ENCODE data around the gene DKK3. TPM values are rescaled to one million over a fixed set of nuclear protein-coding genes. Genes with fewer than 3 reads are reported as not detected.

DKK3 gene
- total RNA-seq, 1 donor from 2014 or later, result 23.9 TPM

DNA sequence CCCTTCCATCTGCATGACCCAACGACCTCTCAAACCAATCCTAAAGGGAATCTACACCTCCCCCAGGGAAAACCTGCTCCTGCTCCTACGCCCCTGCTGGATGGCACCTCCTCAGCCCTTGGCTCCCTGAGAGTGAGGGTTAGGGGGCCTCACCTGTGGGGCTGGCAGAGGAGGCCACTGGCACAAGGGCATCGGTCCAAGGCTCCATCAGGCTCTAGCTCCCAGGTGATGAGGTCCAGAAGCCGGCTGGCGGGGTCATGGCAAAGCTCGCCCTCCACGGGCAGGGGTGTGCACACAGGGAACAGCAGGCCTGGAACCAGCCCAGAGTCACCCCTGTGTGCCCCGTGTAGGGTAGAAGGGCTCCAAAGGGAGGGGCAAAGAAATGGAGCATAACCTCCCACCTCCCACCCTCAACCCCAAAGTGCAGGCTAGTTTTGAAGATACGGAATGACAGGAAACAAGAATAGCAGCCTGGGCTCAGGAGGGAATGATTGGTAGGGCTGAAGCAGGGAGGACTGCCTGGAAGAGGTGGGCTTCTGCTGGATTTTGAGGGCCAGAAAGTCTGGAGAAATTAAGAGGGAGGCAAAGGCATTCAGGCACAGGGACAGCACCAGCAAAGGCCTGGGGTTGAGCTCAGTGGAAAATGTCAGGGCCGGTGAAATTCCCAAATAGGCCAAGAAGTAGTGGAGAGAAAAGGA, 42.6 kb downstream of the DKK3 start:
- peaks cover 10% of the 10 kb centered on the region for H3K4me1 ChIP-seq
- H3F3A ChIP-seq (ENCODE audit: low read depth), result no peaks in the 10 kb centered on the region
- H3K27ac ChIP-seq, result no peak overlapping the region
- H3K4me3 ChIP-seq, result no peak overlapping the region
- H3K36me3 ChIP-seq, result no peaks in the 10 kb centered on the region
- H3K9me3 ChIP-seq (ENCODE audit: low read depth), result no peaks in the 10 kb centered on the region
- peaks cover 6% of the 10 kb centered on the region for H3K27me3 Mint-ChIP-seq (ENCODE audit: insufficient read depth, low read depth)
- H3K9ac ChIP-seq, result no peak overlapping the region
- TF ChIP-seq, protein P1, sequence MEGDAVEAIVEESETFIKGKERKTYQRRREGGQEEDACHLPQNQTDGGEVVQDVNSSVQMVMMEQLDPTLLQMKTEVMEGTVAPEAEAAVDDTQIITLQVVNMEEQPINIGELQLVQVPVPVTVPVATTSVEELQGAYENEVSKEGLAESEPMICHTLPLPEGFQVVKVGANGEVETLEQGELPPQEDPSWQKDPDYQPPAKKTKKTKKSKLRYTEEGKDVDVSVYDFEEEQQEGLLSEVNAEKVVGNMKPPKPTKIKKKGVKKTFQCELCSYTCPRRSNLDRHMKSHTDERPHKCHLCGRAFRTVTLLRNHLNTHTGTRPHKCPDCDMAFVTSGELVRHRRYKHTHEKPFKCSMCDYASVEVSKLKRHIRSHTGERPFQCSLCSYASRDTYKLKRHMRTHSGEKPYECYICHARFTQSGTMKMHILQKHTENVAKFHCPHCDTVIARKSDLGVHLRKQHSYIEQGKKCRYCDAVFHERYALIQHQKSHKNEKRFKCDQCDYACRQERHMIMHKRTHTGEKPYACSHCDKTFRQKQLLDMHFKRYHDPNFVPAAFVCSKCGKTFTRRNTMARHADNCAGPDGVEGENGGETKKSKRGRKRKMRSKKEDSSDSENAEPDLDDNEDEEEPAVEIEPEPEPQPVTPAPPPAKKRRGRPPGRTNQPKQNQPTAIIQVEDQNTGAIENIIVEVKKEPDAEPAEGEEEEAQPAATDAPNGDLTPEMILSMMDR (IDR thresholded peaks at IDR 0.05), result no peak
- TF ChIP-seq EZH2phosphoT487 (IDR thresholded peaks at IDR 0.05), result no peak
- TF ChIP-seq EZH2 (IDR thresholded peaks at IDR 0.05), result no peak
- peaks cover 35% of the 10 kb centered on the region for H3K4me1 Mint-ChIP-seq
- no peak overlapping the region for H2AFZ ChIP-seq (replicated peaks)
- no peak for DNase-seq (ENCODE audit: low spot score)
- H3K27me3 ChIP-seq, result no peaks in the 10 kb centered on the region
- H3K36me3 Mint-ChIP-seq, result peaks cover 23% of the 10 kb centered on the region
- H3K9me3 Mint-ChIP-seq, result no peaks in the 10 kb centered on the region
- H3K4me3 Mint-ChIP-seq, result no peak overlapping the region
- H3K4me2 ChIP-seq, result no peak overlapping the region
- H3K27ac Mint-ChIP-seq, result no peak overlapping the region
- no peaks in the 10 kb centered on the region for H3K79me2 ChIP-seq (ENCODE audit: low read depth)
- no peaks in the 10 kb centered on the region for H4K20me1 ChIP-seq (ENCODE audit: low read depth)

DNA sequence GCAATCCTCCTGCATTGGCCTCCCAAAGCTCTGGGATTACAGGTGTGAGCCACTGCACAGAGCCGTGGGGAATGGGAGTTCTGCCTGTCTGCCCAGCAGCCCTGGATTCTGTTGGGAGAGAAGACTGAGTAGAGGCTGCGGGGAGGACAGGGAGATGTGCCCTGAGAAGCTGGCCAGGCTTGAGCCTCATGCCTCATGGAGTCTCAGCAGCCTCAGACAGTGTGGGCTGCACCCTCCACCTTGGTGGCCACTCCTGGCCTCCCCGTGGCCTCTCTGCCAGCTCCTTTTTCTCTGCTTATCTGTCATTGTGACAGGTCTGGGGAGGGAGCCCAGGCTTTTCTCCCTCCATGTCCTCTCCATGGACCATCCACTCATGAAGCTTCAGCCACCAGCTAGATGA, 43.2 kb downstream of the DKK3 start:
- peaks cover 9% of the 10 kb centered on the region for H3K4me1 ChIP-seq
- Mint-ChIP-seq H3K4me1 (peaks cover 31% of the 10 kb centered on the region), H3K27me3 (ENCODE audit: insufficient read depth, low read depth) (peaks cover 6% of the 10 kb centered on the region), H3K36me3 (peaks cover 27% of the 10 kb centered on the region), H3K27ac (no peak overlapping the region), H3K4me3 (no peak overlapping the region), H3K9me3 (no peaks in the 10 kb centered on the region)
- no peak overlapping the region for H2AFZ ChIP-seq (replicated peaks)
- H3K36me3 ChIP-seq, result no peaks in the 10 kb centered on the region
- H3K4me3 ChIP-seq, result no peak overlapping the region
- no peak for DNase-seq (ENCODE audit: low spot score)
- no peak for TF ChIP-seq EZH2phosphoT487 (IDR thresholded peaks at IDR 0.05)
- no peak for TF ChIP-seq EZH2 (IDR thresholded peaks at IDR 0.05)
- TF ChIP-seq, protein P1 (IDR thresholded peaks at IDR 0.05), result no peak
- no peak overlapping the region for H3K27ac ChIP-seq
- H3K9ac ChIP-seq, result no peak overlapping the region
- H3K79me2 ChIP-seq (ENCODE audit: low read depth), result no peaks in the 10 kb centered on the region
- H3K9me3 ChIP-seq (ENCODE audit: low read depth), result no peaks in the 10 kb centered on the region
- no peaks in the 10 kb centered on the region for H4K20me1 ChIP-seq (ENCODE audit: low read depth)
- no peaks in the 10 kb centered on the region for H3K27me3 ChIP-seq
- H3F3A ChIP-seq (ENCODE audit: low read depth), result no peaks in the 10 kb centered on the region
- H3K4me2 ChIP-seq, result no peak overlapping the region

DNA sequence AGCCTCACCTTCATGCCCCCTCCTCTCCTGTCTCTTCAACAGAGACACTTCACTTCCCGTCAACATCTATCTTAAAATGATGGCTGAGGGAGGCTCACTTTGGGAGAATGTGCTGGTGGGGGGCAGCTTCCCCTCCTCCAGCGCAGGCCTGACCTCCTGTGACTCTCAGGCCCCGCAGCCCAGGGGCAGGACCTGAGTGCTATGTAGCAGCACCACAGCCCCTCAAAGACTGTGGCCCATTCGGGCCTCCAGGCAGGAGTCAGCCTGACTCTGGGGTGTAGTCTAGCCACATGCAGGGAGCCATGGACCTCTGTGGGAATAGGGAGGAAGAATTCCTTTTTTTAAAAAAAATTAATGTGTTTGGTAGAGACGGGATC, 43.7 kb downstream of the DKK3 start:
- Histone ChIP-seq H3K79me2 (ENCODE audit: low read depth) (no peaks in the 10 kb centered on the region), H3K27me3 (no peaks in the 10 kb centered on the region), H3K9me3 (ENCODE audit: low read depth) (no peaks in the 10 kb centered on the region), H3F3A (ENCODE audit: low read depth) (no peaks in the 10 kb centered on the region), H3K9ac (no peak overlapping the region), H3K36me3 (no peaks in the 10 kb centered on the region), H2AFZ (replicated peaks) (no peak overlapping the region), H4K20me1 (ENCODE audit: low read depth) (no peaks in the 10 kb centered on the region), H3K4me1 (peaks cover 5% of the 10 kb centered on the region), H3K4me3 (no peak overlapping the region), H3K27ac (no peak overlapping the region), H3K4me2 (no peak overlapping the region)
- Mint-ChIP-seq H3K9me3 (no peaks in the 10 kb centered on the region), H3K27ac (no peak overlapping the region), H3K4me1 (peaks cover 29% of the 10 kb centered on the region), H3K27me3 (ENCODE audit: insufficient read depth, low read depth) (peaks cover 6% of the 10 kb centered on the region), H3K36me3 (peaks cover 31% of the 10 kb centered on the region), H3K4me3 (no peak overlapping the region)
- no peak for DNase-seq (ENCODE audit: low spot score)
- TF ChIP-seq, protein P1 (IDR thresholded peaks at IDR 0.05), result no peak
- TF ChIP-seq EZH2 (IDR thresholded peaks at IDR 0.05), result no peak
- TF ChIP-seq EZH2phosphoT487 (IDR thresholded peaks at IDR 0.05), result no peak

Data from neural progenitor cell (in vitro differentiated cells).